Stimulated activated naive CD4-positive, alpha-beta T cell treated with Interleukin-2 at 50 U/mL for 16 hours (primary cell): ENCODE results near the gene MPI.
"Not testable (repeated sequence)": the region's sequence is repeated elsewhere in the genome, so short reads cannot be mapped to it uniquely, and the experiment has no call there.

Source experiments
- DNase-seq: peaks from one replicate; lab custom pipeline; 2025; lab: John Stamatoyannopoulos, UW

The MPI gene

DNA sequence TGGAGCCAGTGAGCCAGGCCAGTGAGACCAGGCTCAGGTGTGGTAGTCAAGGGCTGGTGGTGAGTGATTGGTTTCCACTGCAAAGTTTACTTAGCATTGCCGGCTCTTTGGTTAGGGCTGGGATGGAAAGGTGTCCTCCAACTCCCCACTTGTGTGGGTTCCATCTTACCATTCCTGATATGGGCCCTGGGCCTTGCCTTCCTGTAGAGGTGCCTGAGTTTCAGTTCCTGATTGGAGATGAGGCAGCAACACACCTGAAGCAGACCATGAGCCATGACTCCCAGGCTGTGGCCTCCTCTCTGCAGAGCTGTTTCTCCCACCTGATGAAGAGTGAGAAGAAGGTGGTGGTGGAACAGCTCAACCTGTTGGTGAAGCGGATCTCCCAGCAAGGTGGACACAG, 3.1 kb downstream of the MPI start:
- no peak for DNase-seq

DNA sequence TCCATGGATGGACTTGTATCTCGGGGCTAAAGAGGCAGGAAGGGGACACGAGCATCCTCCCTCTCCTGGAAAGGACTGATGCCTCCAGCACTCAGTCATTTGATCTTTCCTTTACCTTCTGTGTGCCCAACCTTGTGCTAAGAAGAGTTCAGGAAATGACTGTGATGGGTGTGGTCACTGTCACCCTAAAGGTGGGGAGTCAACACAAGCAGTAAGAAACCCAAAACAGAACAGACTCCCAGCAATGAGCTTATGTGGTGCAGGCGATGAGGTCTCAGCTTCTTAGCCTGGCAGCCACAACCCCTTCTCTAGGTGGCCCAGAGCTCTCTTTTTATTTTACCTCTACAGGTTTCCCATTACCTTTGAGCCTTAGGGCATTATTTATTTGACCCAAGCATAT, 3.8 kb downstream of the MPI start:
- no peak for DNase-seq

DNA sequence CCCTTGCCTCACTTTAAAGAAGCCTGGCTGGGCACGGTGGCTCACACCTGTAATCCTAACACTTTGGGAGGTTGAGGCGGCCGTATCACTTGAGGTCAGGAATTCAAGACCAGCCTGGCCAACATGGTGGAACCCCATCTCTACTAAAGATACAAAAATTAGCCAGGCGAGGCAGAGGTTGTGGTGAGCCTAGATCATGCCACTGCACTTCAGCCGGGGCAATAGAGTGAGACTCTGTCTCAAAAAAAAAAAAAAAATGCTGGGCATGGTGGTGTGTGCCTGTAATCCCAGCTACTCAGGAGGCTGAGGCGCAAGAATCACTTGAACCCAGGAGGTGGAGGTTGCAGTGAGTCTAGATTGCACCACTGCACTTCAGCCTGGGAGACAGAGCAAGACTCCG, 4.5 kb downstream of the MPI start:
- not testable (repeated sequence) for DNase-seq

DNA sequence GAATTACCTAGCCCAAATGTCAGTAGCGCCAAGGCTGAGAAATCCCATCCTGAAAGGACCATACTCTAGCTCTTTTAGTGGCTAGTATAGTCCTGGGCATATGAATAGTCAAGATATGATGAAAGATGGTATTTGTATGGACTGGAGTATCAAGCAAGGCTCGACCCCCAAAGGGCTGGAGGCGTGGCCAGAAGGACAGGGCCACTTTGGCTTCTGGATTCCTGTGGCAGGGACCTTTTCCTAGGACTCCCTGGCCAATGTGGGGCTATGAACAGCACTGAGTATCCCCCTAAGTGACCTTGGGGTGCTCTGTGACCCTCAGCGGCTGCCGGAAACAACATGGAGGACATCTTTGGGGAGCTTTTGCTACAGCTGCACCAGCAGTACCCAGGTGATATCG, 6.0 kb downstream of the MPI start:
- DNase-seq: no peak

DNA sequence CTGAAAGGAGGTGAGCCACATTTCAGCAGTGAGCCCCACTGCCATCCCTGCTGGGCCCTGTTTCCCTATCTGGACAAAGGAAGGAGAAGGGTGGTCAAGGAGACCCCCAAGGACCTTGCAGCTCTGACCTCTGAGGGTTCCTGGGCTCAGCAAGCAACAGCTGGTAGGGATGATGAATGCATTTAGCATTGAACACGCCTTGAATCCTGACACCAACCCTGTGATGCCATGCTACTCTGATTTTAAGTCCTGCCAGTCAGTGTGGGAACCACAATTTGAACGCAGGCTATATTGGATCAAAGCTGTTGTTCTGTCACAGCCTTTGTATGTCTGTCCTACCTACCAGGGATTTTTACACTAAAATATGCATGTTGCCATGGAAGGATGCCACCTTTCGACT, 6.5 kb downstream of the MPI start:
- no peak for DNase-seq

DNA sequence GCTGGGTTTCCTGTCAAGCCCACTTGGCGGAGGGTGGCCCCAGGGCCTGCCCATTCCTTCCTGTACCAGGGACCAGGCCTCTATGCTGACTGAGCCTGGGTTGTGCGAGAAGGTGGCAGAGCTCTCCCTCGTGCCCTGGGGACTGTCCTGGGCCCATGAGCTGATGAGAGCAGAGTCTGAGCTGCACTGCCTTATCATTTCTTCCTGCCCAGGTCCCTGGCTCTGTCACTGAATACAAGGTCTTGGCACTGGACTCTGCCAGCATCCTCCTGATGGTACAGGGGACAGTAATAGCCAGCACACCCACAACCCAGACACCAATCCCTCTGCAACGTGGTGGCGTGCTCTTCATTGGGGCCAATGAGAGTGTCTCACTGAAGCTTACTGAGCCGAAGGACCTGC, 7.5 kb downstream of the MPI start:
- no peak for DNase-seq

DNA sequence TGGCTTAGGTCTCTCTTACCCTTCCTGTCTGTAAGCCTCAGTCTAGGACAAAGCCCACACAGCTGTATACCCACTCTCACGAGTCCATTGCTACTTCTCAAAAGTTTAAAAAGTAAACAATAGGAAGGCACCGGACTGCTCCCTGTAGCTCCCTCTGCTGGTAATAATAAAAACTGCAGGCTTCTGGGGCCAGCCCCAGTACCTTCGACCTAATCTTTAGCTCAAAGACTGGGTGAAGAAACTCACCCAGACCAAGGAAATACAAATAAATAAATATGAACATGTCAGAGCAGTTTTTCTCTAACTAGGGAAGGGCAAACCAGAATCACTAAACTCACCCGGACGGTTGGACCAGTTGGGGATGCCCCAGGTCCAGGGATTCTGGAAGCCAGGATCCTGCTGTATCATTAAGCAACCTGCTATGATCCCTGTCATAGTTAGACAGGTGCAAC, 11.8 kb downstream of the MPI start:
- peak; percentile 32 for DNase-seq

DNA sequence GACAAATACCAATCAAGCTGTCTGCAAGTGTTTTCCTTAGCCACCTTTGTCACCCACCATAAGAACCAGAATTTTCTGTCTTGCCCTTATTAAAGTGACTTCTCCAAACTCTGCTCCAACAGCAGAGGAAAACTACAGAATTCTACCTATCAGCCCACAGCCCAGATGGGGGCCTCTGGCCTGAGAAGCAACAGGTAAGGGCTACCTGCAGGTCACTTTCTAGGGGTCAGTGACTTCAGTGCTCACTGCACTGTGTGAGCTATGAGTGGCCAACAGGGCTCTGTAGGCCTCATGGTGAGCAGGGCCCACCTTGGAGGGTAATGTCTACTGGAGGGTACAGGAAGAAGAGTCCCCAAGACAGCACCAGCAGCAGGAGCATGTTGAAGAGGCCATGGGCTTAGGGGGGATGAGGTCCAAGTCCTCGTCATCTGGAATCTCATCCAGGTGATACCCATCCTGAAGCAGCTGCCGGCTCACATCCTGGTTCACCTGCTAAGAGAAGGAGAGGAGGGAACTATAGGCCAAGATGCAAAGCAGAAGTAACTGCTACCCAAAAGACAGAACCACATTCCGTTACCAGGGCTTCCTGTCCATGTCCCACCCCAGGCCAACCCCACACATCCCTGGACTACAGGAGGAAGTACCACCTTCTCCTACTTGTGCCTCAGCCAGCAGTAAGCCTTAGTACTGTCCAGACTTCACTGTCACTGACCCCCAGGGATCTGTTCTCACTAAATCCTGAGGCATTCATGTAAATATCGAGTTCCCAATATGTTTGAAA, 12.6 kb downstream of the MPI start:
- no peak for DNase-seq

DNA sequence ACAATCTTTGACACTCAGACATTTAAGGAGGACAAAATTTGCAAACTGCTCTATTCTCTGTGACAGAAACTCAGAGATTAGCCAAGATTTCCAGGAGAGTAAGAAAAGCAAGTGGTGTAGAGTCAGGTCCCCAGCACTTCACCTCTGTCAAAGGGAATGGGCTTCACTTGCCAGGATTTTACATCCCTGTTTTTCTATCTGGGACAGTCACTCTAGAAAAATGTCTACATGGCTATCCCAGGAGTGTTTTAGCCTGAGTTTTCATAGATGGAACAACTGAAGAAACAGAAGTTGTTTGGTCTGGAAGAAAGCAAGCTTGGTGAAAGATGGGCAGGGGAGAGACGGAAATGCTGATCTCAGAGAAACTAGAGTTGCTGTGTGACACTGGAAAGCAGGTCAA, 13.8 kb downstream of the MPI start:
- no peak for DNase-seq

DNA sequence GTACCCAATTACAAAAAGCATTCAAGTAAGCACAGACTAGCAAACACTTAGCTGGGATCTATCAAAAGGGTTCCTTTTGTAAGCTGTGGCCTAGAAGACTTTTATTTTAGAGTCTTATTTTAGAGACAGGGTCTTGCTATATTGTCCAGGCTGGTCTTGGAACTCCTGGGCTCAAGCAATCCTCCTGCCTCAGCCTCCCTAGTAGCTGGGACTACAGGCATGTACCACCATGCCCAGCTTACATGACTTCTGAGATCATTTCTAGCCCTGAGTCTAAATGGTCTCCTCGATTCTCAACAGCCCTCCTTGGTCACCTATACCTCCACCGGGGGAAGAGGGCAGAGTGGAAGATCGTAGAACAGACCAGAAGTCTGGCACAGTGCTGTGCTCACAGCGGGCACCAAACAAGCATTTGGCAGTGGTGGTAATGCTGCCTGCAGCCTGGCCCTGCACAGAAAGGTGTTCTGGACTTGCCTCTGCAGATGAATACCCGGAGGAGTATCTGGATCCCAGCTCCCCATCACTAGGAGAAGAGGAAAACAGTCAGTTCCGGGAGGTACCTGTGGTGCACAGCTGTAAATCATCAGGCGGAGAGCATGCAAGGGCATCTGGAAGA, 14.5 kb downstream of the MPI start:
- no peak for DNase-seq

DNA sequence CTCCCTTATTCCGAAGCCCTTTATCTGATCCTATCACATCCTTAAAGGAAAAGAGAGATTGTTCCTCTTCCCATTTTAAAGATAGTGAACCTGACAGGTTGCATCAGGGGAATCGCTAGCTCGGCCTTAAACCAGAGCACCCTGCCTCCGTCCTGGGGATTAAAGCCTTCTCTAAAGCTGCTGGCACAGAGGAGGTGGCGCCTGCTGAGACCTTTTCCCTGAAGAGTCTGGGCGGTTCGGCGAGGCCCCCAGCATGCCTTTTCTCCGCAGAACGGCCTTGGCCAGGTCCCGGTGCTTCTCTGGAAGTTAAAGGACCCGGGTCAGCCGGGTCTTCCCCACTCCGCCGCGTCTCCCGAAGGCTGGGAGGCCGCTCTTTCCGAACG, 16.2 kb downstream of the MPI start:
- no peak for DNase-seq

DNA sequence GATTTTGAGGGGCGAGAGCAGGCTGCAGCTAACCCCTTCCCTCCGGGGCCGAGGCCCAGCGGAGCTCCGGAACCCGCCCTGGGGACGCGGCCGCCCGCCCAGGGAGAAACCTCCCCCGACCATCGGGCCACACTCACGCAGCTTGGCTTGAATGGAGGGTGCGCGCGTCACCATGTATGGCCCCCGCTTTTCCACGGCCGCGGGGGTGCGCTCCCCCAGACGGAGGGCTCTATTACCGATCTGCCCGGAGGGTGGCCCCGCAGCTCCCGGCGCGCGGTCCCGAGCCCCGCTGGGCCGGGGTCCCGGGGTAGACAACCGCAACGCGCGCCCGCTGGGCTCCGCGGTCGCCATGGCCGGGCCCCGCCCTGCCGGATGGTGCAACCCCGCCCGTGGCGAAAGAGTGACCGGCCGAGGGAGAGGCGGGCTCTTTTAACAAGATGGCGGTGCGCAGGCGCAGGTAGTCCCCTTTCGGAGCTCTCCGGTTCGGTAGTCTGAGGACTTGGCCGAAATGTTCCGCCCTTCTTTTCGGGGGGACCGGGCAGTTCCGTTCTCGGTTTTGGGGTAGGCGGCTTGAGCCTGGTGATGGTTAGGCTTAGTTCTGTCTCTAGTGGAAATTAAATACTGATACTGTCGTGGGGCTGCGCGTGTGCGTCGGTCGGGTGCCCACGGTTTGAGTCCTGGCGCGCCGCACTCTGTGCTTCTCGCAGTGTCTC, 16.8 kb downstream of the MPI start, which contains the start of gene FAM219B:
TSS of gene FAM219B (minus strand) at position 402 of the 713 bp plus-strand sequence. CDS start at position 351, 51 bp downstream.
- DNase-seq: peak; percentile 76

DNA sequence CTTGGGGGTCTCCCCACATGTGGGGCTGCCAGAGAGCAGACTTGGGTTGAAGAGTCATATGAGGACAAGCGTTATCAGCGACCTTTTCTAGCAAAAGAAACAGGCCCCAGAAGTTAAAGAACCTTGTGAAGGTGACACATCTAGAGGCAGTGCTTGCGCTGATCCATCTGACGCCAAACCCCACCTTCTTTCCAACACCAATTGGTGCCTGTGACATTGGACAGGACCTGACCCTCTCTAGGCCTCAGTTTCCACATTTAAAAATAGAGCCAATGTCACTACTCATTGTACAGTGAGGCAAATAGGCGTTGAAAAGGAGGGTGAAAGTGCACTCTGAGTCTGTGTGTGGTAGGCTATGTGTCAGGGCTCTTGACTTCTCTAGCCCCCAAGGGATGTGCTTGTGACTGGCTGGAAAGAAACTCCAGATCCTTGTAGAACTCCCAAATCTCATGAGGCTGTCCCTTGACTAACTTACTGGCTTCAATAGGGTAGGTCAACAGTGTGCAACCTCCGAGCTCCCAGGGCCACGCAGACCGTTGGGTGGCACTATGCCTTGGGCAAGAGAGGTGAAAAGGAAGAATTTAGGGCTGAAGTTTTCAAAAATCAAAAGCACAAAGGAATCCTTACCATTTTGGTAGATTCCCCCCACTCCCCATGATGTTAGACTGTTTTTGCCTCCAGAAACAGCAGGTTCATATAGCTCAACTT, 17.5 kb downstream of the MPI start:
- no peak for DNase-seq

DNA sequence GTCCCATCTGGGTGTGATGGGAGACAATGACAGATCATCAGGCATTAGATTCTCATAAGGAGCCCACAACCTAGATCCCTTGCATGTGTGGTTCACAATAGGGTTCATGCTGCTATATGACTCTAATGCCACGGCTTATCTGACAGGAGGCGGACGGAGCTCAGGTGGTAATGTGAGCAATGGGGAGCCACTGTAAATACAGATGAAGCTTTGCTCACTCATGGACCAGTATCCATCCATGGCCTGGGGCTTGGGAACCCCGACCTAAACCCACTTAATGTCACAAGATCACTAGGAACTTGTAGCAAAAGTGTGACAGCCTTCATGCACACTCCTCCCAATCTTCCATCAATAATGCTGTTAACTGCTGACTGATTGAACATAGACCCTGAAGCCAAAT, 18.8 kb downstream of the MPI start:
- DNase-seq: no peak

DNA sequence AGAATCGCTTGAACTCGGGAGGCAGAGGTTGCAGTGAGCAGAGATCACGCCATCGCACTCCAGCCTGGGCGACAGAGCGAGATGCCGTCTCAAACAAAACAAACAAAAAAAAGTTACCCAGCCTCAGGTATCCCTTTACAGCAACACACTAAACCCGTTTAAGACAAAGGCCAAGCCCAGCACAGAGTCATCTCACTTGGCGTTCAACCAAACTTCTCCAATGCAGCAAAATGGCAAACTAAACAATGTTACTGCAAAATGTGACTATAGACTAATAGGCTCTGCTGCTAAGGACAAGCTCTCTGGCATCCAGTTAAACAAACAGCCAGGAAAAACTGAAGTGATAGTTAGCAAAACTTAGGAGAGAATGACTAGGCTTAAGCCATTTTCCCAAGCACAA, 23.2 kb downstream of the MPI start:
- no peak for DNase-seq

DNA sequence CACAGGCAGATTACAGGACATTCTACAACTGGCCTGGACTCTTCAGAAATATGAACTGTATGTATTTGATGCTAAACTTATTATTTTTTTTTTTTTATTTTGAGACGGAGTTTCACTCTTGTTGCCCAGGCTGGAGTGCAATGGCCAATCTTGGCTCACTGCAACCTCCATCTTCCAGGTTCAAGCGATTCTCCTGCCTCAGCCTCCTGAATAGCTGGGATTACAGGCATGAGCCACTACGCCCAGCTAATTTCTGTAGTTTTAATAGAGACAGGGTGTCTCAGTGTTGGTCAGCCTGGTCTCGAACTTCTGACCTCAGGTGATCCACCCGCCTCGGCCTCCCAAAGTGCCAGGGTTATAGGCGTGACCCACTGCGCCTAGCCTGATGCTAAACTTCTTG, 24.0 kb downstream of the MPI start:
- not testable (repeated sequence) for DNase-seq

DNA sequence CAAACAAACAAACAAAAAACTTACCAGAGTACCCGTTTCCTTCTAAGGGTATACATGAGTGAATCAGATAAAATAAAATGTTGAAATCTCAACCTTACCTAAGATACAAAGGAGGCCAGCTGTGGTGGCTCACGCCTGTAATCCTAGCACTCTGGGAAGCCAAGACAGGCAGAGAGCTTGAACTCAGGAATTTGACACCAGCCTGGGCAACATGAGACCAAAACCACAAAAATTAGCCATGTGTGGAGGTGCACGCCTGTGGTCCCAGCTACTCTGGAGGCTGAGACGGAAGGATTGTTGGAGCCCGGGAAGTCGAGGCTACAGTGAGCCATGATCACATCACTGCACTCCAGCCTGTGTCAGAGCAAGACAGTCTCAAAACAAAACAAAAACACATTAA, 27.8 kb downstream of the MPI start:
- DNase-seq: no peak

DNA sequence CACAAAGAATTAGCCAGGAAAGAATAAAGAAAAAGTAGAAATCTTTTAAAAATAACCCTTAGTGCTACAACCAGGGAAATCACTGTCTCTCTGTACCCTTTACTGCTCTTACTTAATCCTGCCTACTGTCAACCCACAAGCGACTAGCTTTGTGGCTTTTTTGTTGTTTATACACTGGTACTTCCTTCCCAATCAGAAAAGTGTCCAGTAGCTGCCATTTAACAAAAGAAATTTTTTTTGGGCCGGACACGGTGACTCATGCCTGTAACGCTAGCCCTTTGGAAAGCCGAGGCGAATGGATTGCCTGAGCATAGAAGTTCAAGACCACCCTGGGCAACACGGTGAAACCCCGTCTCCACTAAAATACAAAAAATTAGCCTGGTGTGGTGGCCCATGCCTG, 30.6 kb downstream of the MPI start:
- DNase-seq: no peak

DNA sequence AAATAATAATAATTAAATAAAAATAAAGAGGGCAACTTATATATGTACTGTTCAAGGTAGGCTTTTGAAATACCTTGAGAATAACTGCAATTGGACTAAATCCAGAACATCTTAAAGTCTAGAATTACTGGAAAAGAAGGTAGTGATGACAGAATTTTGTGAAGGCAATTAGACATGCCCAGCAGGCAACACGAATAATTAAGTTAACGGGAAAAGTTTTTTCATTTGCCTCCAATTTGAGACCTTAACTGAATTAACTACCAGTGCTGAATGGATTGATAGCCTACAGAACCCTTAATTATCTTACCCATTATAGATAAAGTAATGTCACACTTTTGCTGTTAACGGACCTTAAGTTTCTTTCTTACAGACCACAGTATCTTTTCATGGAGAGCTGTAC, 34.7 kb downstream of the MPI start:
- DNase-seq: no peak

DNA sequence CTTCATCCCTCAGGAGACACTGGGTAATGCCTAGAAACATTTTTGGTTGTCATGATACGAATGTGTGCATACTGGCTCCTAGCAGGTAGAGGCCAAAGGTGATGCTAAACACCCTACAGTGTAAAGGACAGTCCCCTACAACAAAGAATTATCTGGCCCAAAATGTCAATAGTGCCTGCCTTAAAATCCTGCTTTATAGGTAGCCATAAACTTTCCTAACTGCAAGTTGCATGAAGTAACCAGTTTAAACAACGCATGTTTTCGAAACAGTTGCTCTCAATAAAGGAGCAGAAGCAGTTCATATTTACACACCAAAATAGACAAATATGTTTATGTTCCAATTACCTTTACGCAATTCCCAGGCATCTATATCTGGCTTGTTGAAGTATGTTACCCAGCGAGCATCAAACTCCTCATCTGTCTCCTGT, 38.9 kb downstream of the MPI start:
- no peak for DNase-seq

DNA sequence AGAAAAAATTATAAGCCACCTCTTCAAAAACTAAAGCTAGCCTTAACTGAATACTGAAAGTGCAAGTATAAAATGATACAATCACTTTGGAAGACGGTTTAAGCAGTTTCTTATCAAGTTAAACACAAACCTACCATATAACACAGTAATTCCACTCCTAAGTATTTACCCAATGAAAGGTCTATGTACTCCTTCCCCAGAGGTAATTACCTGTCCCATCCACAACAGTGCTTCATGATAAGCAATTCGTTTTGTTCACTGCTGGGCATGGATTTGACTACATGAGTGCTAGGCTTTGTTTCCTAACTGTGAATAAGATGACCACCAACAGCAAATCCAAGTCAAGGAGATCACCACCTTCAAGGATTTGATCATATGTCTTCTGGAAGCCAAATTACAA, 43.7 kb downstream of the MPI start:
- DNase-seq: no peak

DNA sequence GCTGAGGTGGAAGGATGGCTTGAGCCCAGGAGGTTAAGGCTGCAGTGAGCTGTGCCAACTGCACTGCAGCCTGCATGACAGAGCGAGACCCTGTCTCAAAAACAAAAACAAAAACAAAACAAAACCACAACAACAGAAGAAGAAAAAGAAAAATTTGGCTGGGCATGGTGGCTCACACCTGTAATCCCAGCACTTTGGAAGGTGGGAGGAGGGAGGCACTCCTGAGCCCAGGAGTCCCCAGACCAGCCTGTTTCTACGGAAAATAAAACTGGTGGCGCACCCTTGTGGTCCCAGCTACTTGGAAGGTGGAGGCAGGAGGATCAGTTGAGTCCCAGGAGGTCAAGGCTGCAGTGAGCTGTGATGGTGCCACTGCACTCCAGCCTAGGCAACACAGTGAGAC, 45.4 kb downstream of the MPI start:
- DNase-seq: not testable (repeated sequence)

DNA sequence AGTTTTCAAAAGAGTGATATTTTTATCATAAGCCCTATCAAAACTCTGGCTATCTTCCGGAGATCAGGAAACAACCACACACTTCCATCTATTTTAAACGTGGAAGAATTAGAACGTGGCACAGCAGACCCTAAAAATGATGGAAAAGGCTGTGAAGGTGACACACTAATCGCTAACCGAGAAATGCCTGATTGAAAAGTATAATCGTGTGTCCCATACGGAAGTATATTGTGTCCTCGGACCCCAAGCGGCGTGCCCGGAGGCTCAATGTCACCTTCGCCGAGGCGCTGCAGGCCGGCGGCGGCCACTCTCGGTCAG, 47.4 kb downstream of the MPI start:
- DNase-seq: no peak
